ENCODE results near the gene NPHP4.

DNA sequence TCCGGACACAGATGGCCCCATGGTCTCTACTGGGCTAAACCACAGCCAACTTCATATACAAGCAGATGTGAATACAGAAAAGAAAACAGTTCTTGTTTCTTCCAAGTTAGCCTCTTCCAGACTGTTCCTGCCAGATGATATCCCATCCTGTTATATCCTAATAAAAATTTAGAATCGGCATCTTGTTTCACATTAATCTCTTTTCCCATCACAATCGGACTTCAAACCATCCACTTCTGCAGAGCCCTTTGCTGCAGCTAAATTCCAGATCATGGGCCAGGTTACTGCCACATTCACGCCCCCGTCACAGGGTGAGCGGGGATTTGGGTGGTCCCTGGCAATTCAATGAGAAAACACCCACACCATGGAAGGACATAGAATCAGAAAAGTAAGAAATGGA, 57.2 kb downstream of the NPHP4 start:
- TF ChIP-seq, protein P1, sequence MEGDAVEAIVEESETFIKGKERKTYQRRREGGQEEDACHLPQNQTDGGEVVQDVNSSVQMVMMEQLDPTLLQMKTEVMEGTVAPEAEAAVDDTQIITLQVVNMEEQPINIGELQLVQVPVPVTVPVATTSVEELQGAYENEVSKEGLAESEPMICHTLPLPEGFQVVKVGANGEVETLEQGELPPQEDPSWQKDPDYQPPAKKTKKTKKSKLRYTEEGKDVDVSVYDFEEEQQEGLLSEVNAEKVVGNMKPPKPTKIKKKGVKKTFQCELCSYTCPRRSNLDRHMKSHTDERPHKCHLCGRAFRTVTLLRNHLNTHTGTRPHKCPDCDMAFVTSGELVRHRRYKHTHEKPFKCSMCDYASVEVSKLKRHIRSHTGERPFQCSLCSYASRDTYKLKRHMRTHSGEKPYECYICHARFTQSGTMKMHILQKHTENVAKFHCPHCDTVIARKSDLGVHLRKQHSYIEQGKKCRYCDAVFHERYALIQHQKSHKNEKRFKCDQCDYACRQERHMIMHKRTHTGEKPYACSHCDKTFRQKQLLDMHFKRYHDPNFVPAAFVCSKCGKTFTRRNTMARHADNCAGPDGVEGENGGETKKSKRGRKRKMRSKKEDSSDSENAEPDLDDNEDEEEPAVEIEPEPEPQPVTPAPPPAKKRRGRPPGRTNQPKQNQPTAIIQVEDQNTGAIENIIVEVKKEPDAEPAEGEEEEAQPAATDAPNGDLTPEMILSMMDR (conservative IDR thresholded peaks at IDR 0.05; ENCODE audit: low read depth, low read length): no peak
- TF ChIP-seq EZH2 (IDR thresholded peaks at IDR 0.05; ENCODE audit: low read length, unreplicated experiment): no peak
- no peak for TF ChIP-seq EZH2phosphoT487 (IDR thresholded peaks at IDR 0.05; ENCODE audit: borderline replicate concordance, low read length)
